ENCODE data around the gene SLC35C1.
"Not testable (repeated sequence)": the region's sequence is repeated elsewhere in the genome, so short reads cannot be mapped to it uniquely, and the experiment has no call there.

Gene SLC35C1

DNA sequence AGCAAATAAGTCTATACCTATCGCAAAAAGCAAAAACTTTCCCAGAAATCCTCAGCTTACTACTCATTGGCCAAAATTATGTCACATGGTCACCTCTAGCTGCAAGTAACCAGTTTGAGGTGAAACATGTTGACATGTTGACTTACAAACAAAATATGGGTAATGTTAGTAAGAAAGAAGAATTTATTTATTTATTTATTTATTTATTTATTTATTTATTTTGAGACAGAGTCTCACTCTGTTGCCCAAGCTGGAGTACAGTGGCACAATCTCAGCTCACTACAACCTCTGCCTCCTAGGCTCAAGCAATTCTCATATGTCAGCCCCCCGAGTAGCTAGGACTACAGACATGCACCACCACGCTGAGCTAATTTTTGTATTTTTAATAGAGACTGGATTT, 5.4 kb upstream of the SLC35C1 start:
- DNase-seq (ENCODE audit: insufficient read length, low spot score) (no peak), FAIRE-seq (no peak)
- TF ChIP-seq POLR2A (IDR thresholded peaks at IDR 0.05; ENCODE audit: low read depth, low read length): no peak

DNA sequence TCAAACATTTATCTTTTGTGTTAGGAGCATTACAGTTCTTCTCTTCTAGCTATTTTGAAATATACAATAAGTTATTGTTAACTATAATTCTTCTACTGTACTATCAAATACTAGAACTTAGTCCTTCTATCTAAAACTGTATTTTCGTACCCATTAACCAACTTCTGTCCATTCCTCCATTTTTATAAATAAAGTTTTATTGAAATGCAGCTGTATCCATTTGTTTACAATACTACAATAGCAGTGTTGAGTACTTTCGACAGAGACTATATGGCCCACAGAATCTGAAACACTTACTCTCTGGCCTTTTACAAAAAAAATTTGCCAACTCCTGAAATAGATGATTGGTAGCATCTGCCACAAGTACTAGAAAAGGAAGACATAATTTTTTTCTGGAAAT, 4.7 kb upstream of the SLC35C1 start:
- no peak for DNase-seq (ENCODE audit: insufficient read length, low spot score)
- no peak for TF ChIP-seq POLR2A (IDR thresholded peaks at IDR 0.05; ENCODE audit: low read depth, low read length)
- FAIRE-seq: no peak

DNA sequence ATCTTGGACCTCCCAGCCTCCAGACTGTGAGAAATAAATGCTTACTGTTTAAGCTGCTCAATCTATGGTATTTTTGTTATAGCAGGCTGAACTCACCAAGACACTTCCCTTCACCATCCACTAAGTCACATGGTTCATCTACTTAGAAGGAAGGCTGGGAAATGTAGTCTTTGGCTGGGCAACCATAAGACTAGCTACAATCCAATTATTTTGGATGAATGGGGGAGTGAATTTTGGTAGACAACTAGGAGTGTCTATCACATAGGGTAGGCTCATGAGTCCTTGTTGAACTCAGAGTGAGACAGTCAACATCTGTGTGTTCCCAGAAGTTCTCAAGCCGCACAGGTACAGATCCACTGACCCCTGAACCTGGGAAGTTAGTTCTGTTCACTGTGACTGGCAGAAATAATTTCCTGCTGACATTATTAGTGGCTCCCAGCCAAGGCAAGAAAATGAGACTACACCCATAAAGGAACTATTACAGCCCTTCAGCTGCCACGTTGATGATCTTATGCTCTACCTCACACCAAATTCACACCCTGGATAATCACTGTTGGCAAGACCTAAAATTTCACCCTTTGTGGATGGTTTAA, 3.1 kb upstream of the SLC35C1 start:
- FAIRE-seq (no peak), DNase-seq (ENCODE audit: insufficient read length, low spot score) (no peak)
- TF ChIP-seq POLR2A (IDR thresholded peaks at IDR 0.05; ENCODE audit: low read depth, low read length): no peak

DNA sequence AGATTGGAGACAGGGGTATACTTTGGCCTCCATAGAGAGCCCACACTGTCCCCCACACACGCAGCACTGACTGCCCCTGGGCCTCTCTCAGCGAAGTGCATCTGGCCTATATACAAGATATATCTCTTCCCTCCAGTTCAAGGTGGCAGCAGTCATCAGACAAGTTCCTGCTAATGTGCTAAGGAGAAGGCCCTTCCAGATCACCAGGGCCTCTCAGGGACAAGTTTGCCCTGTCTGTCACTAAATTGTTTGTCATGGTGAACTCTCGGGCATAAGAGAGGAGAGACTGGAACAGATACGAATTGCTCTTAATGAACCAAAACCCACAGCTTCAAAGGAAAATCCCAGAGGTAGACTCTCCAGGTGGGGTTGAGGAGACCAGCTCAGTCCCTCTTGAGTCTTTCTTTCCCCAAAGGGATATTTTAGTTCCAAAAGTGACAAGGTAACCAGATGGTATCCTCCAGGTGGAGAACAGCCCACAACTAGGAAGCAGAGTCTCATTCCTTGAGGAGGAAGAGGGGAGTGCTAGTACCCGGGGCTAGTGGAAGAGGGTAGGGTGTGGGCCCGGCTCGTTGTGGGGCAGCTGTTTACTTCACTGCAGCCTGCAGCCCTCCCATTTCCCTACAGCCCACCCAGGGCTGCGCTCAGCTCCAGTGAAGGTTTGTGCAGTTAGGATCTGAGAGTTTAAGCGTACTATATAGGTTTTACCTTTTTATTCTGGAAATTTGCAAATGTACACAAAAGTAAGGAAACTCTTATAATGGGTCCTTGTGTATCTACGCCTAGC, 2.2 kb upstream of the SLC35C1 start:
- FAIRE-seq: no peak
- DNase-seq (ENCODE audit: insufficient read length, low spot score): no peak

DNA sequence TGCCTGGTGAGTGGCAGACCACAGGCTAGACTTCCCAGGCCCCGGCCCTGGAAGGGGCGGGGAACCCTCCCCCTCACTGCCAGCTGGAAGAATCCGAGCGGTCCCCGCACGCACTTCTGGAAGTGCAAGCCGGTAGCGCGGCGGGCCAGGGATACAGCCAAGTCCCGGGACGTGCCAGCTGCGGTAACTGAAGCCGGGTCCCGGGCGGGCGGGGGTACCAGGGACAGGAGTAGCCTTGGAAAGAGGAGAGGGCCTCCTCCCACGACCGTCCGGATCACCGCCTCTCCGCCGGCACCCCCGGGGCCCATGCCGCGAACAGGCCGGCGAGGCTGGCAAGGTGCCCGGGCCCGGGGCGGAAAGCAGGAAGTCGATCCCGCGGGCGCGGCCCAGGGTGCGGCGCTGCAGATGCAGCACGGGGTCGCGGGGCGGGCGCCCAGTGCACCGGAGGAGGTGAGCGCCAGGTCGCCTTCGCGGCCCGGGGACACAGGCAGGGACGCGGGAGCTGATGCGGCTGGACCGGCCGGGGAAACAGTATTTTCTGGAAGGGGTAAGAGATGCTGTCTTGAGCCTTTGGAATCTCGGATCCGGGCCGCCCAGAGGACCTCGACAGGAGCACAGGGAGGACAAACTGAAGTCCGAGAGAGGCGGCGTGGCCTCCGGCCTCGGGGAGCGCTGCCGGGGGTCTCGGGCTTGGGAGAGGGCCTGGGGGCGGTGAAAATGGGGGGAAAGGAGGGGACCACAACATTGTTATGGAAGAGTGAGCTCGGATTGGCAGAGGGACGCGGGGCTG, 783 bp upstream of the SLC35C1 start:
- DNase-seq (ENCODE audit: insufficient read length, low spot score) (peak; percentile 55), FAIRE-seq (no peak)
- TF ChIP-seq POLR2A (IDR thresholded peaks at IDR 0.05; ENCODE audit: low read depth, low read length): peak; percentile 40; the same call in 1 of the 2 replicates

More for the DNA sequence above, 2.2 kb upstream of the SLC35C1 start:
- no peak for TF ChIP-seq POLR2A (IDR thresholded peaks at IDR 0.05; ENCODE audit: low read depth, low read length)

DNA sequence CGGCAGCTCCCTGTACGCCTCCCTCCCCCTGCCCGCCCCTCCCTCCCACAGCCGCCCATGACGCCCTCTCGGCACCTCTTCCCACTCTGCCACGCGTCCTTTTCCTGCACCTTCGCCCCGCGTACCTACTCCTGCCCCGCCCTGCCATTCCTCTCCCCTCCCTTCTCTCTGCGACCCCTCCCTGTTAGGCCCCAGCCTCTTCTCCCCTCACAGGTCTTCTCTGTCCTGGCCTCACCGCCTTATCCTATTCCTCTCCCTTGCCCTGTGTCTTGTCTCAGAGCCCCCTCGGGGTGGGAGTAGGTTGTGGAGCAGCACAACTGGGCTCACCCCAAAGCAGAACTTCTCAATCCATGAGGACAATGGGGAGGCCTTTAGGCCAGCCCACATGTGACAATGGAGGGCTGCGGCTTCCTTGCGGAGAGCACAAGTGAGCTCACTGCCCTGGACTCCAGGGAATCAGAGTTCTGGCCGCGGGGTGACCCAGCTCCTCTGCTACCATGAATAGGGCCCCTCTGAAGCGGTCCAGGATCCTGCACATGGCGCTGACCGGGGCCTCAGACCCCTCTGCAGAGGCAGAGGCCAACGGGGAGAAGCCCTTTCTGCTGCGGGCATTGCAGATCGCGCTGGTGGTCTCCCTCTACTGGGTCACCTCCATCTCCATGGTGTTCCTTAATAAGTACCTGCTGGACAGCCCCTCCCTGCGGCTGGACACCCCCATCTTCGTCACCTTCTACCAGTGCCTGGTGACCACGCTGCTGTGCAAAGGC, 539 bp downstream of the SLC35C1 start:
- no peak for TF ChIP-seq POLR2A (IDR thresholded peaks at IDR 0.05; ENCODE audit: low read depth, low read length)
- FAIRE-seq (no peak), DNase-seq (ENCODE audit: insufficient read length, low spot score) (peak; percentile 60)

DNA sequence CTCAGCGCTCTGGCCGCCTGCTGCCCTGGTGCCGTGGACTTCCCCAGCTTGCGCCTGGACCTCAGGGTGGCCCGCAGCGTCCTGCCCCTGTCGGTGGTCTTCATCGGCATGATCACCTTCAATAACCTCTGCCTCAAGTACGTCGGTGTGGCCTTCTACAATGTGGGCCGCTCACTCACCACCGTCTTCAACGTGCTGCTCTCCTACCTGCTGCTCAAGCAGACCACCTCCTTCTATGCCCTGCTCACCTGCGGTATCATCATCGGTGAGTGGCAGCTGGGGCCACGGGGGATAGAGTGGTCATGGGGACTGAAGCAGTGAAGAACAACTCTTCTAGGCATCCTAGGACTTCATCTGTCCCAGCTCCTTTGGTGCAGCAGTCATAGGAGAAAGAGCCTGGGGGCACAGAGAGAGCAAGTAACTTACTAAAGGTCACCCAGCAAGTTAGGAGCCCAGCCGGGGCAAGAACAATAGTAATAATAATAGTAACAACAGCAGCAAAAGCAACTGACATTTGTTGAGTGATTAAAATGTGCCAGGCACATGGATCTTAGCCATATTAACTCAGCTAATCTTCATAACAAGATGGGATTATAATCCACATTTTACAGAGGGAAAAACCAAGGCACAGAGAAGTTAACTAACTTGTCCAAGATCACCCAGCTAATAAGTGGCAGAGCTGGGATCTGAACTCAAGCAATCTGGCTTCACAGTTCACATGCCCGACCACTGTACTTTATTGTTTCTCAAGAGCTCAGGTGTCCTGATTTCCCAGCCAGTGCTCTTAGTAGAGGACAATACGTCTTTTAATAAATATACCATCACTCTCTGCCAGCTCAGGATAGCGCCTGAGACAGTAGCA, 1.4 kb downstream of the SLC35C1 start:
- TF ChIP-seq POLR2A (IDR thresholded peaks at IDR 0.05; ENCODE audit: low read depth, low read length): 0 out of 2 replicates have a peak, but pooled peaks have one; percentile 12
- DNase-seq (ENCODE audit: insufficient read length, low spot score) (no peak), FAIRE-seq (no peak)

DNA sequence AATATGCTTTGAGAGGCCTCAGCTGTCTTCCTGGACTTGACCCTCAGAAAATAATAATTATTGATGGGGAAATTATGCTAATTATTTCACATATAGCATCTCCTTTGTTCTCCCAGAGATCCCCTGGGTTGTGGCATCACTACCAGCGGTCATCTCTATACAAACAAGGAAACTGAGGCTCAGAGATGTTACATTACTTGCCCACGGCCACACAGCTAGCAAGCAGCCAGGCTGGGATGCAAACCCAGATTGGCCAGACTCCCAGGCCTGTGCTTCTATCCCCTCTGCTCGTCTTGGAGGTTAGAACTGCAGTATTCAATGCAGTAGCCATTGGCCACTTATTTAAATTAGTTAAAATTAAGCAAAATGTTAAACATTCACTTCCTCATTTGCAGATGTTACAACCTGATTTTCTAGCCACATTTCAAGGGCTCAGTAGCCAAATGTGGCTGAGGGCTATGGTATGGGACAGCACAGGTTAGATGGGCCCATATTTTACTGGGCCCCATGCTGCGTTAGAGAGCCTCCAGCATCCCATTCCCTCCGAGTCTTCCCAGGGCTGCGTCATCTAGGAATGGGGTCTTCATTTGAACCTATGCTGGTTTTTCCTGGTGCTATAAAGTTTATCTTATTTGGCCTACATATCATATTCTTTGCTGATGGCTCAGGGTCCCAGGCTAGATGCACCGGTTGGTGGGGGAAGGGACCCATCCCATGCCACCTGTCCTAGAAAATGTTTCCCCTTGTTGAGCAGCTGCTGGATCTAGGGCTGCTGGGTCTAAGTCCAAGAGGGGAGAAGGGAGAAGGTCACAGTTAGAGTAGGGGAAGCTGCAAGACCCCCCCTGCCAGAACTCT, 2.2 kb downstream of the SLC35C1 start:
- no peak for TF ChIP-seq POLR2A (IDR thresholded peaks at IDR 0.05; ENCODE audit: low read depth, low read length)
- DNase-seq (ENCODE audit: insufficient read length, low spot score): no peak
- FAIRE-seq: no peak

DNA sequence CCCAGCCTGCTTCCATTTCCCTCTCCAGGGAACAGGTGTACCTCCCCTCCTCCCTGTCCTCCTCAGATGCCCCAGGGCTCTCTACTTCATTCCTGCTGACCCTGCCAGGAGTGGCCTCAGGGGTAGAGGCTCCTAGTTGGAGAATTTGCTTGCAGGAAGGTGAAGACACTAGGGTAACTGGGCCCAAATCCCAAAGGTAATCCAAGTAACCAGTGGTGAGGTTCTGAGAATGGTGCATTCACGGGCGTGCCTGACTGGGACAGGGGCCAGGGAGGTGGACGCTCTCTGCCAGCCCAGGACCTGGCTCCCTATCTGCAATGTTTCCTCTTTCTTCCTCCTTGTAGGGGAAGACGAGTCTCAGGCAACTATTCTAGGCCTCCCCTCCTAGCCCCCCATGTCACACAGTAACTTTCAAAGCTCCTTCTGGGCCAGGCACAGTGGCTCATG, 2.9 kb downstream of the SLC35C1 start:
- FAIRE-seq: no peak
- DNase-seq (ENCODE audit: insufficient read length, low spot score): no peak
- TF ChIP-seq POLR2A (IDR thresholded peaks at IDR 0.05; ENCODE audit: low read depth, low read length): no peak

DNA sequence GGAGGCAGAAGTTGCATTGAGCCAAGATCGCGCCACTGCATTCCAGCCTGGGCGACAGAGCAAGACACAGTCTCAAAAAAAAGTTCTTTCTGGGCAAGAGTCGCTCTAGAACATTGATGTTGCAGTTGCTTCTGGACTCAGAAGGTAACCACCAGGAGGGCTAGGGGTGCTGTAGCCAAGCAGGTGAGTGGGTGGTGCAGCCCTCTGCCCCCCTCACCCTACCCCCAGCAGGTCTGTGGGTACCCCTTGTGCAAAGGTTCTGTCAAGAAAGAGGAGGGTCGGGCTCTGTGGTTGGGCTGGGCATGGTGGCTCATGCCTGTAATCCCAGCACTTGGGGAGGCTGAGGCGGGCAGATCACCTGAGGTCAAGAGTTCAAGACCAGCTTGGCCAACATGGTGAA, 3.5 kb downstream of the SLC35C1 start:
- FAIRE-seq; DNase-seq (ENCODE audit: insufficient read length, low spot score): not testable (repeated sequence)

DNA sequence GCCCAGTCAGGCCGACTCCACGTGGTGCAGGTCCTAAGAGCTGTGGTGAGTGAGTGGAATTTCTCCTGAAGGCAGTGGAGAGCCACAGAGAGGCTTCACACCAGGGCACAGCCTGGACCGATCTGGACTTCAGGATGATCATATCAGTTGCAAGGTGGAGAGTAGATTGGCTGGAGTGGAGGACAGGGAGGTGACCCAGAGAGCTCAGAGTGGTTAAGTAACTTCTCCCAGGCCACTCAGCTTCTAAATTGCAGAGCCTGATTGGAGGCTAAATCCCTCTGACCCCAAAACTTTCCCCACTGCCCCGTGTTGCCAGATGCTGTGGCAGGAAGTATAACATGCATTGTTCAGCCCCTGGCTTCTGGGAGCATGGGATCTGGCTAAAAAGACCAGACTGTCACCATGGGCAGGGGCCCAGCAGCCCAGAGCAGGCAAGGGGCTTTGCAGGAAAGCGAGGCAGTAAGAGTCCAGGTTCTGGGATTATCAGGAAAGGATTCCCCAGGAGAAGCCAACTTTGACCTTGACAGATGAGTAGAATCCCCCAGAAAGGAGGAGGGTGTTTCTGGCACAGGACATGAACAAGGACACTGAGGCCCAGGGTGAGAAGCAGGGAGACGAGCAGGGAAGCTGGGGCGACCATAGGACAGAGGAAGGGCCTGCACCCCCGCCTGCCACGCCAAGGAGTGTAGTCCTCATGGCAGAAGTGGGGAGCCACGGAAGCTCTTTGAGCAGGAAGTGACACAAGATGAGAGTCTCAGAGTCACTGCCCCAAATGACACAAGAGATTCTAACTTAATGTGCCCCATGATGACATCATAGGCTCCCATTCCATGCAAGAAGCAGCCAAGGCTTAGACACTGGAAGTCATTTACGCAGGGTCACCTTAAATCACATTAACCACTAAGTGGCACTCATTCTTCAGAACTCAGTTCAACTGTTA, 4.8 kb downstream of the SLC35C1 start:
- FAIRE-seq: no peak

More for the DNA sequence above, 4.8 kb downstream of the SLC35C1 start:
- no peak for TF ChIP-seq POLR2A (IDR thresholded peaks at IDR 0.05; ENCODE audit: low read depth, low read length)
- DNase-seq (ENCODE audit: insufficient read length, low spot score): no peak

Data from H54 (cell line).